H1 (cell line): Measurements from ENCODE around the gene NKTR. TPM values are rescaled to one million over a fixed set of nuclear protein-coding genes. Genes with fewer than 3 reads are reported as not detected.

Experiments
- CTCF ChIA-PET: fragments of 300-600 bp; sonication (Branson Sonifier 250); formaldehyde crosslinking; loops from one replicate; lab custom pipeline; 2021; ENCODE audit not compliant: partially characterized antibody; lab: Charles Lee
- POLR2A ChIA-PET: fragments of 300-600 bp; sonication (Branson Sonifier 250); formaldehyde crosslinking; loops from one replicate; lab custom pipeline; 2021; ENCODE audit warnings: inconsistent platforms; ENCODE audit not compliant: partially characterized antibody; lab: Charles Lee
- DNase-seq, 2 experiments: peaks; one replicate each; pipeline versions ENCODE4 v3.0.0 to v3.0.0-alpha.2; 2010 to 2022; ENCODE audit warnings: low spot score in 2 of 2, low read depth in 1 of 2, mixed read lengths in 1 of 2
- FAIRE-seq: peaks from 2 replicates; lab custom pipeline; 2011; peaks lifted over from hg19 to GRCh38; lab: Jason Lieb, UNC
- H2AFZ ChIP-seq: 2 replicates; pipeline ENCODE4 v1.8.1; 2012; ENCODE audit warnings: low read length, inconsistent platforms
- H2AK5ac ChIP-seq: 2 replicates; pipeline ENCODE4 v1.6.1; 2013; ENCODE audit warnings: low read depth, low read length
- H2BK120ac ChIP-seq: replicated peaks from 2 replicates; pipeline ENCODE3; 2013; ENCODE audit warnings: low read depth, low read length, inconsistent platforms
- H2BK12ac ChIP-seq: 2 replicates; pipeline ENCODE4 v1.6.1; 2013; ENCODE audit warnings: low read depth, low read length
- H2BK15ac ChIP-seq: 2 replicates; pipeline ENCODE4 v1.6.1; 2013; ENCODE audit warnings: low read length
- H2BK20ac ChIP-seq: 2 replicates; pipeline ENCODE4 v1.6.1; 2013; ENCODE audit warnings: low read length
- H2BK5ac ChIP-seq: 2 replicates; pipeline ENCODE4 v1.6.1; 2013; ENCODE audit warnings: low read depth, low read length
- H3K14ac ChIP-seq: 2 replicates; pipeline ENCODE4 v1.6.1; 2013; ENCODE audit warnings: inconsistent platforms; ENCODE audit not compliant: insufficient read length
- H3K18ac ChIP-seq: 2 replicates; pipeline ENCODE4 v1.6.1; 2013; ENCODE audit warnings: low read length; ENCODE audit errors: extremely low read depth
- H3K23ac ChIP-seq: 2 replicates; pipeline ENCODE4 v1.6.1; 2013; ENCODE audit warnings: inconsistent platforms; ENCODE audit not compliant: insufficient read length
- H3K23me2 ChIP-seq: 2 replicates; pipeline ENCODE4 v1.6.1; 2013; ENCODE audit warnings: low read depth, low read length
- H3K27ac ChIP-seq: 2 replicates; pipeline ENCODE4 v1.6.1; 2011; ENCODE audit warnings: low read depth, low read length, inconsistent platforms
- H3K27me3 ChIP-seq, 4 experiments: replicated peaks in 1 of 4; 1 replicate in 1 of 4; 2 replicates in 3 of 4; pipeline versions ENCODE4 v1.6.1 to v1.8.1; 2011 to 2013; ENCODE audit warnings: low read length in 3 of 4, mild to moderate bottlenecking in 3 of 4, inconsistent platforms in 2 of 4, mixed read lengths in 2 of 4, moderate library complexity in 1 of 4; ENCODE audit not compliant: control insufficient read depth in 3 of 4, insufficient read depth in 3 of 4; ENCODE audit errors: extremely low read depth in 1 of 4
- H3K36me3 ChIP-seq, 4 experiments: 2 replicates each; pipeline versions ENCODE4 v1.6.1 to v1.8.1; 2011 to 2013; ENCODE audit warnings: mild to moderate bottlenecking in 4 of 4, low read length in 3 of 4, moderate library complexity in 2 of 4, control low read depth in 1 of 4, inconsistent platforms in 1 of 4; ENCODE audit not compliant: insufficient read depth in 4 of 4, control insufficient read depth in 2 of 4
- H3K4ac ChIP-seq: replicated peaks from 2 replicates; pipeline ENCODE3; 2013; ENCODE audit warnings: low read length, low read depth, mixed read lengths, inconsistent platforms; ENCODE audit not compliant: insufficient read length
- H3K4me1 ChIP-seq, 4 experiments: replicated peaks in 1 of 4; 1 replicate in 1 of 4; 2 replicates in 3 of 4; pipeline versions ENCODE4 v1.6.1 to v1.8.1; 2011 to 2013; ENCODE audit warnings: low read length in 3 of 4, inconsistent platforms in 2 of 4, mixed read lengths in 1 of 4; ENCODE audit not compliant: insufficient read depth in 4 of 4, control insufficient read depth in 3 of 4
- H3K4me2 ChIP-seq, 2 experiments: 2 replicates each; pipeline versions ENCODE4 v1.6.1 to v1.8.1; 2011 to 2013; ENCODE audit warnings: low read depth in 2 of 2, low read length in 2 of 2, control low read depth in 1 of 2, inconsistent platforms in 1 of 2, mild to moderate bottlenecking in 1 of 2; ENCODE audit not compliant: insufficient read depth in 1 of 2
- H3K4me3 ChIP-seq, 4 experiments: fragments of 200-600, 300-600 bp in 1 of 4; sonication (generic), shearing (Covaris generic), sonication (Bioruptor Twin) in 1 of 4; 2 replicates each; pipeline versions ENCODE4 v1.5.1 to v1.8.1; 2011 to 2016; ENCODE audit warnings: low read length in 4 of 4, low read depth in 3 of 4, control low read depth in 2 of 4, inconsistent platforms in 2 of 4, mild to moderate bottlenecking in 2 of 4, mixed read lengths in 1 of 4, moderate library complexity in 1 of 4; ENCODE audit not compliant: insufficient read depth in 2 of 4; ENCODE audit errors: extremely low read depth in 1 of 4
- H3K56ac ChIP-seq: replicated peaks from 2 replicates; pipeline ENCODE3; 2013; ENCODE audit warnings: low read depth, mild to moderate bottlenecking, mixed read lengths, low read length, inconsistent platforms; ENCODE audit not compliant: insufficient read length
- H3K79me1 ChIP-seq: 2 replicates; pipeline ENCODE4 v1.6.1; 2013; ENCODE audit warnings: low read depth, low read length, control low read depth
- H3K79me2 ChIP-seq, 2 experiments: 2 replicates each; pipeline versions ENCODE4 v1.6.1 to v1.8.1; 2012 to 2013; ENCODE audit warnings: low read length in 2 of 2, mild to moderate bottlenecking in 2 of 2, inconsistent platforms in 1 of 2; ENCODE audit not compliant: insufficient read depth in 2 of 2, control insufficient read depth in 1 of 2
- H3K9ac ChIP-seq, 4 experiments: replicated peaks in 1 of 4; 1 replicate in 1 of 4; 2 replicates in 3 of 4; pipeline versions ENCODE4 v1.6.1 to v1.8.1; 2011 to 2013; ENCODE audit warnings: low read depth in 3 of 4, low read length in 3 of 4, control low read depth in 2 of 4, mild to moderate bottlenecking in 2 of 4, moderate library complexity in 2 of 4, inconsistent platforms in 1 of 4; ENCODE audit errors: extremely low read depth in 1 of 4
- H3K9me3 ChIP-seq, 2 experiments: 2 replicates each; pipeline versions ENCODE4 v1.6.1 to v1.8.1; 2012 to 2013; ENCODE audit warnings: mild to moderate bottlenecking in 2 of 2, moderate library complexity in 2 of 2, control low read depth in 1 of 2, inconsistent platforms in 1 of 2, low read depth in 1 of 2, low read length in 1 of 2, mixed read lengths in 1 of 2; ENCODE audit not compliant: insufficient read depth in 2 of 2
- H4K20me1 ChIP-seq, 2 experiments: replicated peaks in 1 of 2; 2 replicates each; pipeline versions ENCODE3 to v1.8.1; 2011 to 2013; ENCODE audit warnings: inconsistent platforms in 2 of 2, low read length in 2 of 2, mild to moderate bottlenecking in 1 of 2; ENCODE audit not compliant: insufficient read depth in 2 of 2, control insufficient read depth in 1 of 2
- H4K5ac ChIP-seq: 2 replicates; pipeline ENCODE4 v1.6.1; 2013; ENCODE audit warnings: low read length, low read depth, mixed read lengths, inconsistent platforms; ENCODE audit not compliant: insufficient read length
- H4K8ac ChIP-seq: 2 replicates; pipeline ENCODE4 v1.8.0; 2013; ENCODE audit warnings: mild to moderate bottlenecking, moderate library complexity, low read length, inconsistent platforms; ENCODE audit not compliant: insufficient read depth; ENCODE audit errors: extremely low read depth
- H4K91ac ChIP-seq: replicated peaks from 2 replicates; pipeline ENCODE3; 2013; ENCODE audit warnings: low read length, mixed read lengths, inconsistent platforms; ENCODE audit not compliant: insufficient read length
- EZH2 ChIP-seq: fragments of 200-600 bp; sonication (generic); IDR thresholded peaks from 2 replicates; pipeline ENCODE4 v1.7.1; 2012; ENCODE audit warnings: low read depth, mild to moderate bottlenecking, moderate library complexity, low read length, inconsistent platforms; ENCODE audit not compliant: severe bottlenecking
- KDM5A ChIP-seq: fragments of 200-600 bp; IDR thresholded peaks from 2 replicates; pipeline ENCODE4 v1.7.1; 2012; ENCODE audit warnings: mild to moderate bottlenecking, low read length, inconsistent platforms, mixed read lengths
- NANOG ChIP-seq: IDR thresholded peaks from 2 replicates; pipeline ENCODE4 v1.6.1; 2011; ENCODE audit warnings: low read length, low read depth, mild to moderate bottlenecking, inconsistent platforms; ENCODE audit not compliant: insufficient read depth, poor library complexity, severe bottlenecking
- WGBS, 2 experiments: shearing (Covaris generic) in 1 of 2; methylation state at CpG; one replicate each; pipeline versions ENCODE4 v1.1.6 to v1.1.7; 2013 to 2015; ENCODE audit warnings: low lambda C conversion rate in 2 of 2, mixed read lengths in 2 of 2, inconsistent platforms in 1 of 2, low coverage in 1 of 2, missing lambda C conversion rate in 1 of 2; ENCODE audit not compliant: insufficient replicate concordance in 2 of 2, insufficient coverage in 1 of 2, insufficient read length in 1 of 2; ENCODE audit errors: extremely low coverage in 1 of 2, missing lambda C conversion rate in 1 of 2; 5-methylcytosine and 5-hydroxymethylcytosine counted together
- polyA plus RNA-seq, 7 experiments: library from polyadenylated mRNA; depleted of rRNA in 3 of 7; stranded (reverse) in 5 of 7; unstranded in 2 of 7; fragments of >200 nt in 5 of 7; fragments of 200-250 nt in 2 of 7; gene quantifications; 1 replicate in 5 of 7; 2 replicates in 1 of 7; 4 replicates in 1 of 7; pipeline versions ENCODE4 v1.2.1 to v1.2.3, GENCODE V29; 2011 to 2013; ENCODE audit warnings: missing spikeins in 2 of 7, mixed read lengths in 2 of 7
- total RNA-seq: library from RNA; stranded (reverse); fragmentation: NEBNext Ultra II Directional; extraction: Animal tissue kit (Norgen Biotek cat#: 25700); gene quantifications from 2 replicates; pipeline ENCODE4 v1.2.1, GENCODE V29; 2021

NKTR gene
- total and polyA plus RNA-seq, 2 of the 8 experiments (the other 6 are each of a cell fraction or from before 2014, with no cell fraction given) = 24.1 to 62.2 TPM

DNA sequence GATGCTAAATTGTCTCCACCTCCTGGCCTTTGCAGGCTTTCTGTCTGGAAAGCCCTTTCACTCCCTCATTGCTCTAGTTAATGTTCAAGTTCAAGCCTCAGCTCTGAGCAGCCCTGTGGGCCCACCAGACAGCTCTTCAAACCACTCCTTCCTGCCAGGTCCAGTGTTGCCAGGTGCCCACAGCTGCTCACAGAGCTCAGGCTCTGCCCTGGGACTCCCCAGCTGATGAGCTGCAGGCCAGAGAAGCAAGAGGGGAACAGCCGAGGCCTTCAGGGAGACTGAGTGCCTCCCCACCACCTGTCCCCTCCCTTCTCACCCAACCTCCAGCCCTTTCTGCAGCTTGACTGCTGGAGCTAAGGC is 51.7 kb downstream of the NKTR start:
- 0 out of 2 replicates have a peak overlapping the region, but pooled peaks have one; percentile 72 for H2BK20ac ChIP-seq
- H4K20me1 ChIP-seq = peaks cover 1 to 2% of the 10 kb centered on the region in 2 experiments
- H4K91ac ChIP-seq = no peak overlapping the region
- H3K4ac ChIP-seq = no peak overlapping the region
- H3K27ac ChIP-seq = no peak overlapping the region
- 0 out of 2 replicates have a peak overlapping the region, but pooled peaks have one; percentile 61 for H2BK15ac ChIP-seq
- WGBS, 2 experiments = 77% methylated on average over 1 of the region's 1 CpG; no CpG with 5 or more reads in 1 of the 2 experiments
- H2AFZ ChIP-seq = no peak overlapping the region
- no peak overlapping the region for H3K56ac ChIP-seq
- H3K4me3 ChIP-seq = no peak overlapping the region
- H3K4me2 ChIP-seq = no peak overlapping the region; a peak in 1 of 4 replicates
- H3K27me3 ChIP-seq = no peaks in the 10 kb centered on the region
- no peak overlapping the region for H4K8ac ChIP-seq
- H3K23ac ChIP-seq = no peak overlapping the region
- no peak overlapping the region; the same call in 1 of the 2 replicates for H3K18ac ChIP-seq
- CTCF ChIA-PET = interaction anchor here (1.0 to 4.3 kb wide), 15 partner anchors 10 to 402 kb away, joined by 3 to 31 read pairs (median 4); no protein-coding TSS in a partner anchor
- DNase-seq (peak in 1 of 2 experiments; percentile 51), FAIRE-seq (no peak)
- TF ChIP-seq NANOG = no peak
- TF ChIP-seq EZH2 = no peak
- no peak for TF ChIP-seq KDM5A
- POLR2A ChIA-PET = interaction anchor here (0.7 to 3.6 kb wide), 12 partner anchors 13 to 382 kb away, joined by 3 to 14 read pairs (median 4); partner anchors contain the start of genes NKTR and SEC22C
- no peaks in the 10 kb centered on the region for H3K9me3 ChIP-seq
- H3K79me1 ChIP-seq = 0 out of 2 replicates have a peak, but pooled peaks cover 2% of the 10 kb centered on the region
- H4K5ac ChIP-seq = no peak overlapping the region
- no peak overlapping the region for H3K9ac ChIP-seq
- no peak overlapping the region for H3K14ac ChIP-seq
- peaks cover 0 to 4% (median 3%) of the 10 kb centered on the region in 4 experiments; a peak in 3 of 8 replicates for H3K36me3 ChIP-seq
- peak overlapping the region; percentile 65; the same call in 1 of the 2 replicates for H2AK5ac ChIP-seq
- H2BK12ac ChIP-seq = 0 out of 2 replicates have a peak overlapping the region, but pooled peaks have one; percentile 56
- no peaks in the 10 kb centered on the region for H3K79me2 ChIP-seq
- H2BK5ac ChIP-seq = peak overlapping the region; percentile 66; the same call in 1 of the 2 replicates
- H3K4me1 ChIP-seq = peaks cover 6 to 41% (median 31%) of the 10 kb centered on the region in 4 experiments
- H2BK120ac ChIP-seq = no peak overlapping the region
- peaks cover 3% of the 10 kb centered on the region; the same call in 1 of the 2 replicates for H3K23me2 ChIP-seq
